Natural killer cell (primary cell): ENCODE measurements around the gene SPATA24. TPM values are rescaled to one million over a fixed set of nuclear protein-coding genes. Genes with fewer than 3 reads are reported as not detected.

Experiments
- ATAC-seq, 3 donors: fragments of 150-1000 bp in 2 of 3; fragments of 200-7000 bp in 1 of 3; cut with Tn5 transposase; 1 replicate in 1 of 3; 2 replicates in 2 of 3; pipeline ENCODE4 v1.10.0; 2021; ENCODE audit warnings: mild to moderate bottlenecking in 2 of 3, moderate library complexity in 2 of 3
- DNase-seq, 2 donors: peaks; one replicate each; pipeline versions ENCODE4 v3.0.0 to v3.0.0-alpha.2; 2013 to 2021; ENCODE audit warnings: mixed read lengths in 1 of 2
- H3K27ac ChIP-seq: one replicate; pipeline ENCODE4 v1.5.1; 2013; ENCODE audit warnings: mild to moderate bottlenecking, low read length
- H3K27me3 ChIP-seq: one replicate; pipeline ENCODE4 v1.6.1; 2013; ENCODE audit warnings: low read length; ENCODE audit not compliant: control insufficient read depth, insufficient read depth
- H3K36me3 ChIP-seq: one replicate; pipeline ENCODE4 v1.6.1; 2013; ENCODE audit warnings: low read length; ENCODE audit not compliant: control insufficient read depth, insufficient read depth
- H3K4me1 ChIP-seq: one replicate; pipeline ENCODE4 v1.6.1; 2013; ENCODE audit warnings: low read length; ENCODE audit not compliant: control insufficient read depth, insufficient read depth
- H3K4me3 ChIP-seq: one replicate; pipeline ENCODE4 v1.5.1; 2013; ENCODE audit warnings: low read length
- H3K9me3 ChIP-seq: one replicate; pipeline ENCODE4 v1.6.1; 2013; ENCODE audit warnings: low read length; ENCODE audit not compliant: control insufficient read depth, insufficient read depth
- H3K27ac Mint-ChIP-seq, 2 donors: one replicate each; pipeline ENCODE4 v1.8.0; 2022; ENCODE audit warnings: mild to moderate bottlenecking in 2 of 2, mixed read lengths in 2 of 2, moderate library complexity in 1 of 2
- H3K27me3 Mint-ChIP-seq, 2 donors: one replicate each; pipeline ENCODE4 v1.8.0; 2022; ENCODE audit warnings: low read depth in 2 of 2, mixed read lengths in 2 of 2
- H3K36me3 Mint-ChIP-seq: one replicate; pipeline ENCODE4 v1.8.0; 2022; ENCODE audit warnings: mixed read lengths
- H3K4me1 Mint-ChIP-seq, 2 donors: one replicate each; pipeline ENCODE4 v1.8.0; 2022; ENCODE audit warnings: mixed read lengths in 2 of 2
- H3K4me3 Mint-ChIP-seq: one replicate; pipeline ENCODE4 v1.8.0; 2022; ENCODE audit warnings: mild to moderate bottlenecking, moderate library complexity, mixed read lengths
- H3K9me3 Mint-ChIP-seq, 2 donors: one replicate each; pipeline ENCODE4 v1.8.0; 2022; ENCODE audit warnings: mixed read lengths in 2 of 2
- WGBS: methylation state at CpG from one replicate; pipeline ENCODE4 v1.1.7; 2013; ENCODE audit warnings: missing lambda C conversion rate; ENCODE audit not compliant: insufficient coverage; 5-methylcytosine and 5-hydroxymethylcytosine counted together
- intact Hi-C: fragments of 100-400 bp; cut with micrococcal nuclease; formaldehyde crosslinking; loops from one replicate; pipeline ENCODE4 v1.14.2; 2022
- total RNA-seq, 4 donors: library from RNA; stranded (reverse); fragments of 120-200 nt in 1 of 4; gene quantifications; one replicate each; pipeline versions ENCODE4 v1.2.3 to v1.2.4, GENCODE V29; 2013 to 2022
- TF ChIP-seq, protein P1 (sequence below): fragments of 200-600 bp; IDR thresholded peaks from one replicate; pipeline ENCODE4 v1.8.0; 2022; ENCODE audit warnings: antibody characterized with exemption

SPATA24 gene
- total RNA-seq, 3 donors from 2014 or later (not counting 1 experiment from before 2014, with no cell fraction given) = 1.6 to 2.9 (median 2.7) TPM

DNA sequence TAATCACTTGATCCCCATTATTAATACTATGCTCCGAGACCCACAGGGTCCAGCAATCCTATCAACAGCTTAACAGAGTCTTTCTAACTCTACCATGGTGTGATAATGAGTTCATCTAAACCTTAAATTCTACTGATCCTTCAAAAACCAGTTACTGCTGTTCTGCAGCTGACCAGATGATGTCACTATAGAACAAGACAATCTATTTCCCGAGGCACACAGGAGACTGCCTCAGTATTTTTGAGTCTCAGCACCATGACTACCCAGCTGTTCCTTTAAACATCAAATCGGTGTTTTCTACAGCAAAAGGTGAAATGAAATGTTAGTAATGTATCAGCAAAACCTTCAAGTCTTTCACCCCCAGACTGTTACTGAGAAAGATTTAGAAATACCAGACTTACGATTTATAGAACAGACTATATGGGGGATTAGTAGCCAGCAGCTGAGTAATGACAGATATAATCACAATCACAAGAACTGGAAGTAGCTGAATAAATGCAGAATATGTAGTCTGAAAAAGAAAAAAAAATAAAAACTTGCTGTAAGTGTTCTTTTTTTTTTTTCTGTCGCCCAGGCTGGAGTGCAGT lies 18.5 kb upstream of the SPATA24 start:
- Histone ChIP-seq H3K27me3 (no peaks in the 10 kb centered on the region), H3K36me3 (no peaks in the 10 kb centered on the region), H3K4me1 (no peaks in the 10 kb centered on the region), H3K9me3 (no peaks in the 10 kb centered on the region), H3K4me3 (no peak overlapping the region), H3K27ac (no peak overlapping the region)
- Mint-ChIP-seq H3K4me3 (no peak overlapping the region), H3K27ac (peak overlapping the region in 1 of 2 donors; percentile 52), H3K9me3 (no peaks in the 10 kb centered on the region), H3K4me1 (peaks cover 6 to 7% of the 10 kb centered on the region in 2 donors), H3K27me3 (no peaks in the 10 kb centered on the region), H3K36me3 (peaks cover 7% of the 10 kb centered on the region)
- intact Hi-C loops = loop anchor here (1.0 kb wide), 1 partner anchor 91 kb away; no protein-coding TSS in a partner anchor
- DNase-seq = peak in 1 of 2 donors; percentile 88
- ATAC-seq = peak; percentile 92 to 100 (median 99)
- TF ChIP-seq, protein P1, sequence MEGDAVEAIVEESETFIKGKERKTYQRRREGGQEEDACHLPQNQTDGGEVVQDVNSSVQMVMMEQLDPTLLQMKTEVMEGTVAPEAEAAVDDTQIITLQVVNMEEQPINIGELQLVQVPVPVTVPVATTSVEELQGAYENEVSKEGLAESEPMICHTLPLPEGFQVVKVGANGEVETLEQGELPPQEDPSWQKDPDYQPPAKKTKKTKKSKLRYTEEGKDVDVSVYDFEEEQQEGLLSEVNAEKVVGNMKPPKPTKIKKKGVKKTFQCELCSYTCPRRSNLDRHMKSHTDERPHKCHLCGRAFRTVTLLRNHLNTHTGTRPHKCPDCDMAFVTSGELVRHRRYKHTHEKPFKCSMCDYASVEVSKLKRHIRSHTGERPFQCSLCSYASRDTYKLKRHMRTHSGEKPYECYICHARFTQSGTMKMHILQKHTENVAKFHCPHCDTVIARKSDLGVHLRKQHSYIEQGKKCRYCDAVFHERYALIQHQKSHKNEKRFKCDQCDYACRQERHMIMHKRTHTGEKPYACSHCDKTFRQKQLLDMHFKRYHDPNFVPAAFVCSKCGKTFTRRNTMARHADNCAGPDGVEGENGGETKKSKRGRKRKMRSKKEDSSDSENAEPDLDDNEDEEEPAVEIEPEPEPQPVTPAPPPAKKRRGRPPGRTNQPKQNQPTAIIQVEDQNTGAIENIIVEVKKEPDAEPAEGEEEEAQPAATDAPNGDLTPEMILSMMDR = peak; percentile 96
- WGBS = 18% methylated on average over 2 of the region's 5 CpGs

DNA sequence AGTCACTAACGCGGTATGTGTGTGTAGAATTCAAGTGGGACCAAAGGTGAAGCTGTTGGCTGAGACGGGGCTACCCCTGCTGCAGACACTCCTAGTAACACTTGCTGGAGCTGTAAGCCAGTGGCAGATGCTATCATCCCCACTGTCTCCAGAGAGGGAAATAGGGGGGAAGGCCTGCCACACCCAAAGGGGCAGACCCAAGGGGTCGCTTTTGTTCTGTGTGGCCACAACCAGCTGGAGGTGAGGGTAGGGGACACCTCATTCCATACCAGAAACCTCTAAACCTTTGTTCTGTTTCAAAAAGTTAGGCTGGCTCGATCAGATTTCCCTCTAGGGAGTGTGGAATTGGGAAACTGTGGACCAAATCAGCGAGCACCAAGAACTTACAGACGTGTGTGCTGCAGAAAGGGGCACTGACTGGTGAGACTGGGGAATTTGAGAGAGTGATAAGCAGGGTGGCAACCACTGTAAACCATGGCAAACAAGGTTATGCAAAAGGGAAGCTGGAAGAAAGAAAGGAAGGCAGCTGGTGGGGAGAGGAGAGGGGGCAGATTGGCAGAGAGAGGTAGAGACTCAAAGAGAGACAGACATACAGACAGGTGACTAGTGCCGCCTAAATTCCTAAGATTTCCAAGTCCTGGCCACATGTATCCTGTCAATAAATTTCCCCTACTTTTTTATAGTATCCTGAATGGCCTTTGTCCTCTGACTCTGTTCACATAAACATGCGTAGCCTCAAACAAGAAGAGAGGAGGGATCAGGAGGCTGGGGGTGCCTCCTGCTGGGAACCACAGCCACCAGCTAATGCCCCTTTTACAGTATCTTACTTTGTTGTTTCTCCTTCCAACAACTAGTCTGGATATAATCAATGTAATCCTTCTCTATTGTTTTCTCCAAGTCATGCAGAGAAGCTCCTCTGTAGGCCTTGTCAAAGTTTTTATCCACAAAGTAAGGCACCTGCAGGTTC lies 15.6 kb upstream of the SPATA24 start:
- Mint-ChIP-seq H3K27ac (no peak overlapping the region), H3K4me1 (peaks cover 6 to 7% of the 10 kb centered on the region in 2 donors), H3K9me3 (no peaks in the 10 kb centered on the region), H3K4me3 (no peak overlapping the region), H3K36me3 (no peaks in the 10 kb centered on the region), H3K27me3 (no peaks in the 10 kb centered on the region)
- Histone ChIP-seq H3K4me1 (no peaks in the 10 kb centered on the region), H3K36me3 (no peaks in the 10 kb centered on the region), H3K27me3 (no peaks in the 10 kb centered on the region), H3K9me3 (no peaks in the 10 kb centered on the region), H3K4me3 (no peak overlapping the region), H3K27ac (no peak overlapping the region)
- TF ChIP-seq, protein P1 = no peak
- DNase-seq (no peak), ATAC-seq (no peak)
- intact Hi-C loops = no loop called here
- WGBS = 84% methylated on average over 8 of the region's 9 CpGs

DNA sequence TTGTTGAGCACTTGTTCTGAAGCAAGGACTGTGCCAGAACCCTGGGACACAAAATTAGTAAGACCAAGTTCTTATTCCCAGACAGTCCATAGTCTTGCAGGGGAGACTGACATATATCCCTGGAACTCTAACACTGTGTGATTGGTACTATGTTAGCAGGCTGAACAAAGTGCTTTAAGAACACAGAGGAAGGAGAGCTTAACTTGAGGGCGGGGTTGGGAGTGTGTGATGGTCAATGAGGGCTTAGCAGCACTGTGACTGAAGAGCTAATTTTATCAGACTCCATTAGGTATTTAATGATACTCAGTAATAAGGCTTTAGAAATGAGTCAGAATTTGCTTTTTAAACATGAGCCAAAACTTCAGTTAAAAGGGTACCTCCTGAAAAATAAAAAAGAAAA lies 14.9 kb upstream of the SPATA24 start:
- H3K4me3 ChIP-seq = no peak overlapping the region
- H3K27ac ChIP-seq = no peak overlapping the region
- no peaks in the 10 kb centered on the region for H3K9me3 ChIP-seq
- no peaks in the 10 kb centered on the region for H3K4me1 ChIP-seq
- H3K36me3 ChIP-seq = no peaks in the 10 kb centered on the region
- intact Hi-C loops = no loop called here
- H3K9me3 Mint-ChIP-seq = no peaks in the 10 kb centered on the region
- WGBS = 90% methylated on average over 1 of the region's 1 CpG
- H3K4me3 Mint-ChIP-seq = no peak overlapping the region
- H3K27me3 Mint-ChIP-seq = no peaks in the 10 kb centered on the region
- TF ChIP-seq, protein P1 = no peak
- no peak for ATAC-seq
- DNase-seq = no peak
- H3K27ac Mint-ChIP-seq = no peak overlapping the region
- no peaks in the 10 kb centered on the region for H3K27me3 ChIP-seq
- H3K4me1 Mint-ChIP-seq = peaks cover 6 to 7% of the 10 kb centered on the region in 2 donors
- no peaks in the 10 kb centered on the region for H3K36me3 Mint-ChIP-seq
